ENCODE measurements around the gene DLL1.
"Not testable (repeated sequence)": the region's sequence is repeated elsewhere in the genome, so short reads cannot be mapped to it uniquely, and the experiment has no call there.

DLL1 gene

DNA sequence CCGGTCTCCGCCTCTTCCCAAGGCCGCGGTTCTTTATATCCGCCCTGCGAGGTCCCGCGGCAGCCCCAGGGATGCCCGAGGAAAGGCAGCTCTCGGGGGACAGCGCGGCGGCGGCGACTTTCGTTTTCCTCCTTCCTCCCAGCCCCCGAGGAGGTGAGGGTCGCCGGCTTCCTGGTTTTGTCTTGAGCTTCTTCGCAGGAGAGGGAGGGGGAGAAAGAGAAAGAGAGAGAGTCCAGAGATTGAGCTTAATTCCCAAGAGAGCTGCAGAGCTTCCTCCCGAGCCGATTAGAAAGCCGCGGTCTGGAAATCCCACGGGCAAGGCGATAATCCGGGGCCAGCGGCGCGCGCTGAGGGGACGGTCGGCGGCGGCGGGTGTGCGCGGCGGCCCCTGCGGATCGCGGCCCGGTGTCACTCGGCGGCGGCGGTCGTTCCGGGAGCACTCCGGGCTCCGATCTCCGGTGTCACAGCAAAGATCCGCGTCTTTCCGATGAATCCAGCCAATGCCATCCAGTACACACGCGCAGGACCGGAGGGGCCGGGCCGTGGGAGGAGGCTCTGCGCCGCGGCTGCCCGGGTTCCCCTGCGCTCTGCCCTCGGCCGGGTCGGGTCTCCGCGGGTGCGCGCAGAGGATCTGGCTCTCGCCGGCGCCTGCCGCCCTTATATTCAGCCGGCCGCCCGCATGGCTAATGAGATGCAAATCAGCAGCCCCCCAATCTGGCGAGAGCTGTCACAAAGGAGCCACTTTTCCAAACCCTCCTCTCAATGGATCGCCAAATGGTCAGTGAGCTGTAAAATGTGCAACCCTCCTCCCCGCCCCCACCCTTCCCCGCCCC, at the start of gene DLL1:
Gene DLL1 (minus strand): TSS at position 783 of the 833 bp plus-strand sequence. CDS start 939 bp downstream, outside the sequence.
- DNase-seq (ENCODE audit: low read depth in 4 of 4, low spot score in 1 of 4): no peak

- DNase-seq (ENCODE audit: low read depth in 4 of 4, low spot score in 1 of 4): not testable (repeated sequence)
These were observed 44.3 kb upstream of the DLL1 start for GRCh38 chr6:170335199-170335598.

DNA sequence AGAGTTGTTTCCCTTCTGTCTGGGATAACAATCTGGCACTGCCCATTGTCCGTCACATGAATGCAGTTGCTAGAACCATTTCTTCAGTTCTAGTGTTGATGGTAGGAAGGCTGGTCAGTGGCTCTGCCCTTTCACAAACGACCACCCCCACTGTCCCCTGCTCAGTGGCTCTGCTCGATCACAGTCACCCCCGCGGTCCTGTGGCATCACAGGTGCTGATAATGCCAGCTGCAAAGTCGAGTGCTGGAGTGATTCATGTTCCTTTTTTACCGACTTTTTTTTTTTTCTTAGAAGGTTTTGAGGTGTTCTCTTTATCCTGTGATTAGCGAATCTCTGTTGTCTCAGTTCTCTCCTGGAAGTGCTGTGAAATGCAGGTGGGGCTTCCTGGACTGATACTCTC, 38.4 kb upstream of the DLL1 start:
- no peak for DNase-seq (ENCODE audit: low read depth in 4 of 4, low spot score in 1 of 4)

- DNase-seq (ENCODE audit: low read depth in 4 of 4, low spot score in 1 of 4): no peak
These were observed 26.8 kb upstream of the DLL1 start for GRCh38 chr6:170317718-170318117.

DNA sequence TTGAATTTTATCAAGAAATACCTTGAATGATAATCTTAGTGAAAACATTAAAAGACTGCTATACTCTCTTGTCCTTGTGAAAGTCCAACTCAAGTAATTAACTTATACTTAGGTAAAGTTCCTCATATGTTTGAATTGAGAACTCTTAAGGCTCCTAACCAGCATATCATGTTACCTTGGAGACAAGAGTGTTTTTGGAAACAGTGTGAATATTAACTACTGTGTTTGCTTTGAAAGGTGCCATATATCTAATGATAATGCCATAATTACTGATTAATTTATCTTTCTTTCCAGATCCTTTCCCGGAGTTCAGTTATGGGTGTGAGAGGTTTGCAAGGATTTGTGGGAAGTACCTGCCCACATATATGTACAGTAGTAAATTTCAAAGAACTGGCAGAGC, 26.2 kb upstream of the DLL1 start:
- no peak for DNase-seq (ENCODE audit: low read depth in 4 of 4, low spot score in 1 of 4)

GRCh38 chr6:170316071-170316470, 25.2 kb upstream of the DLL1 start:
- DNase-seq (ENCODE audit: low read depth in 4 of 4, low spot score in 1 of 4): no peak

DNA sequence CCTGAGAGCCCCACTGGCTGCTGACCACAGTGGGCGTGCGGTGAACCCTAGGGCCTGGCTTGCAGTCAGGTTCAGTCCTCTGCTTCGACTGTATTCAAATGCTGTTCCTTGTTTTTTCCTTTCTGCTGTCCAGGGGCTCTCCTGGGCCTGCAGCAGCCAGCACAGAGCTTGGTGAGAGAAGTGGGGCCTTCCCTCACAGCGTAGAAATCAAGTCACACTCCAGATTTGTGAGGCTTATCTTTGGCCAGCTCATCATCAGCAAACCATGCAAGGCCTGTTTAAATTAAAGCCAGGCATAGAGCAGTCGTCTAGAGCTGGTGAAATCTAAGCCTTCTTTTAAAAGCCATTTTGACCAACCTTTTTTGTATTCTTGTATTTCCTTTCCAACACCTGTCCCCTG, 24.1 kb upstream of the DLL1 start:
- DNase-seq (ENCODE audit: low read depth in 4 of 4, low spot score in 1 of 4): no peak

- DNase-seq (ENCODE audit: low read depth in 4 of 4, low spot score in 1 of 4): no peak
These were observed 22.9 kb upstream of the DLL1 start for GRCh38 chr6:170313716-170314295.

DNA sequence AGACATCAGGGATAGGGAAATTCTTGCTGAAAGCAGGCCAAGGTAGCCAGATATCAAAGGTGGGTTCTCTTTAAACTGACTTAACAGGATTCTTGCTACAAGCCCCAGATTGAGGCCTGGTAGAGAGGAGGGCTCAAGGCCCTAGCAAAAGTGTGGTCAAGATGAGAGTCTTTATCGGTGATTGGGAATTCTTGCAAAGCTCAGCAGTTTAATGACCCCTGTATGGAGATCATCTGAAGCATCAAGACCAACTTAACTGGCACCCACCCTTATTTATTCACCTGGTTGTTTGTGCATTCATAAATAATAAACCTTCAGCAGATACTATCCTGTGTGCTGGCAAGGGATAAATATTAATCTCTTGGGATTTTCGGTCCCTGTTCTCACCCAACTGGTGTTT, 22.0 kb upstream of the DLL1 start:
- DNase-seq (ENCODE audit: low read depth in 4 of 4, low spot score in 1 of 4): no peak

- no peak for DNase-seq (ENCODE audit: low read depth in 4 of 4, low spot score in 1 of 4)
These were observed 20.8 kb upstream of the DLL1 start for GRCh38 chr6:170311696-170312095.

- no peak for DNase-seq (ENCODE audit: low read depth in 4 of 4, low spot score in 1 of 4)
These were observed 17.9 kb upstream of the DLL1 start for GRCh38 chr6:170308761-170309160.

- DNase-seq (ENCODE audit: low read depth in 4 of 4, low spot score in 1 of 4): no peak
These were observed 16.2 kb upstream of the DLL1 start for GRCh38 chr6:170307080-170307545.

GRCh38 chr6:170306324-170307079, 15.6 kb upstream of the DLL1 start, which contains the start of gene FAM120B:
Gene FAM120B, plus strand, starts transcription at chr6:170306758. Its CDS starts 10,633 bp downstream, at chr6:170317391.
- DNase-seq (ENCODE audit: low read depth in 4 of 4, low spot score in 1 of 4): peak; percentile 85 to 93 (median 90)

GRCh38 chr6:170305805-170306323, 15.0 kb upstream of the DLL1 start:
- no peak for DNase-seq (ENCODE audit: low read depth in 4 of 4, low spot score in 1 of 4)

DNA sequence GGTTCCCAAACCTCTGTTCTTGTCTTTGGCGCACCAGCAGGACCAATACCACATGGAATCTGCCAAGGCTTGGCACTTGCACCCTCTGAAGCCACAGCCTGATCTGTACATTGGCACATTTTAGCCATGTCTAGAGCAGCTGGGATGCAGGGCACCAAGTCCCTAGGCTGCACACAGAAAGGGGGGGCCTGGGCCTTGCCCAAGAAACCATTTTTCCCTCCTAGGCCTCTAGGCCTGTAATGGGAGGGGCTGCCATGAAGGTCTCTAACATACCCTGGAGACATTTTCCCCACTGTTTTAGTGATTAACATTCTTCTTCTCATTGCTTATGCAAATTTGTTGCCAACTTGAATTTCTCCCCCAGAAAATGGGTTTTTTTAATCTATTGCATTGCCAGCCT, 10.3 kb upstream of the DLL1 start:
- no peak for DNase-seq (ENCODE audit: low read depth in 4 of 4, low spot score in 1 of 4)

GRCh38 chr6:170298688-170299087, 7.8 kb upstream of the DLL1 start:
- DNase-seq (ENCODE audit: low read depth in 4 of 4, low spot score in 1 of 4): no peak

- no peak for DNase-seq (ENCODE audit: low read depth in 4 of 4, low spot score in 1 of 4)
These were observed 6.9 kb upstream of the DLL1 start for GRCh38 chr6:170297576-170298330.

- no peak for DNase-seq (ENCODE audit: low read depth in 4 of 4, low spot score in 1 of 4)
These were observed 6.1 kb upstream of the DLL1 start for GRCh38 chr6:170296746-170297575.

DNA sequence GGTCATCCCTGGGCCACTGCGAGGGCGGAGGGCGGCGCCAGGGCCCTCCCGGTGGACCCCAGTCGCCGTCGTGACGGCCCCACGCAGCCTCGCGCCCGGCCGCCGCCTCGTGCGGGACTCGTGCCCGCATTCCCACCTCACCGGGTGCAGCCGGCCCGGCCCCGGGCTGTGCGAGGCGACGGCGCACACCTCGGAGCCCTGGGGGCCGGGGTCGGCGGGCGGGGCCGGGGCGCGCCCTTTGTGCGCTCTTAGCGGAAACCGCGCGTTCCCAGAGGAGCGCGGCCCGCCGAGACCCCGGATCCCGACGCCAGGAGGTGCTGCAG, 5.5 kb upstream of the DLL1 start:
- DNase-seq (ENCODE audit: low read depth in 4 of 4, low spot score in 1 of 4): no peak
